Measurements from ENCODE around the gene MTFR1L. TPM values are rescaled to one million over a fixed set of nuclear protein-coding genes. Genes with fewer than 3 reads are reported as not detected.

MTFR1L gene
- total RNA-seq, 2 donors from 2014 or later: 154 to 303 TPM

- DNase-seq (ENCODE audit: low spot score): no peak
- Histone ChIP-seq H3K4me3 (no peak overlapping the region), H3K27me3 (no peaks in the 10 kb centered on the region), H3K27ac (no peak overlapping the region), H3K4me1 (no peaks in the 10 kb centered on the region), H3K36me3 (no peaks in the 10 kb centered on the region), H3K9me3 (no peaks in the 10 kb centered on the region)
- no peak for TF ChIP-seq CTCF (IDR thresholded peaks at IDR 0.05)
These were observed 28.8 kb downstream of the MTFR1L start for GRCh38 chr1:25848531-25848930.

DNA sequence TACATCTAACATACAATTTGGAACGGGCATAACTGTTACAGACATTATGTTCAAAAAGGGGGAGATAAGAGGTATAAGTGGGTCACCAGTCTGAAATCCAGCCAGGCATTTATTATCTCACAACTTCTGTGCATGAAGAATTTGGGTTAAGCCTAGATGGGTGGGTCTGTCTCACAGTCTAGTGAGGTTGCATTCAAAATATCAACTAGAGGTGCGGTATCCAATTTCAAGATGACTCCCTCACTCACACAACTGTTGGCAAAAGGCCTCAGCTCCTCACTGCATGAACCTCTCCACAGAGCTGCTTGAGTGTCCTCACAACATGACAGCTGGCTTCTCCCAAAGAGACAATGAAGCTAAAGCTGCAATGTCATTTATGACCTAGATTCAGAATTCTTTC is 34.8 kb downstream of the MTFR1L start:
- no peaks in the 10 kb centered on the region for H3K9me3 ChIP-seq
- no peak for TF ChIP-seq CTCF (IDR thresholded peaks at IDR 0.05)
- no peak for DNase-seq (ENCODE audit: low spot score)
- H3K4me1 ChIP-seq: peaks cover 0 to 10% of the 10 kb centered on the region in 2 donors
- no peak overlapping the region for H3K27ac ChIP-seq
- H3K4me3 ChIP-seq: no peak overlapping the region
- no peaks in the 10 kb centered on the region for H3K27me3 ChIP-seq
- H3K36me3 ChIP-seq: no peaks in the 10 kb centered on the region

GRCh38 chr1:25856856-25857255 is 37.1 kb downstream of the MTFR1L start:
- Histone ChIP-seq H3K27ac (no peak overlapping the region), H3K9me3 (no peaks in the 10 kb centered on the region), H3K27me3 (no peaks in the 10 kb centered on the region), H3K4me1 (peaks cover 0 to 15% of the 10 kb centered on the region in 2 donors), H3K36me3 (no peaks in the 10 kb centered on the region), H3K4me3 (no peak overlapping the region)
- no peak for TF ChIP-seq CTCF (IDR thresholded peaks at IDR 0.05)
- DNase-seq (ENCODE audit: low spot score): no peak

DNA sequence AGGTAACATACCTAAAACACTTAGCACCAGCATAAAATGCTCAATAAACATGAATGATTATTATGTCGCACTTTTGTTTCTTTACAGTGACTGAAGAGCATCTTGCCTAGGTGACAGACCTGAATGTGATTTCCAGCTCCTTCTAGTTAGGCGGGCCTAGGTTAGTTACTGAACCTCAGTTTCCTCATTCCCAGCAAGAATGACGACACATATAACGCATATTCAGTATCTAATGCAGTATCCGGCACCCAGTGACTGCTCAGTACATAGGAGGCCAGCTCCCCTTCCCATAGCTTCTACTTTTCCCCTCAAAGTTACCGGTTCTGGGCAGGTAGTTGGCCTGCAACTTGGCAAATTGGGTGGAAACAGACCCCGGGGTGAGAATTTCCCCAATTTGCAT is 38.7 kb downstream of the MTFR1L start:
- H3K27ac ChIP-seq: no peak overlapping the region
- peak overlapping the region in 1 of 2 donors; percentile 50 for H3K4me3 ChIP-seq
- no peaks in the 10 kb centered on the region for H3K27me3 ChIP-seq
- DNase-seq (ENCODE audit: low spot score): no peak
- TF ChIP-seq CTCF (IDR thresholded peaks at IDR 0.05): no peak
- H3K4me1 ChIP-seq: peaks cover 0 to 15% of the 10 kb centered on the region in 2 donors
- no peaks in the 10 kb centered on the region for H3K36me3 ChIP-seq
- no peaks in the 10 kb centered on the region for H3K9me3 ChIP-seq

GRCh38 chr1:25858906-25859789 is 39.4 kb downstream of the MTFR1L start, which contains the start of gene AUNIP:
TSS of gene AUNIP (minus strand) at chr1:25859457. CDS start at chr1:25859357, 100 bp downstream.
- TF ChIP-seq CTCF (IDR thresholded peaks at IDR 0.05): no peak
- Histone ChIP-seq H3K9me3 (no peaks in the 10 kb centered on the region), H3K36me3 (no peaks in the 10 kb centered on the region), H3K27me3 (no peaks in the 10 kb centered on the region), H3K4me3 (peak within 1 kb of the TSS; percentile 37 to 50), H3K4me1 (peaks cover 0 to 15% of the 10 kb centered on the region in 2 donors), H3K27ac (peak within 1 kb of the TSS; percentile 58 to 61)
- peak; percentile 80 for DNase-seq (ENCODE audit: low spot score)

All from right atrium auricular region (tissue), 2 donors.